ENCODE data around the gene NFIX.

NFIX gene

GRCh38 chr19:13078897-13079541 lies 83.7 kb downstream of the NFIX start:
- DNase-seq: no peak

- DNase-seq: no peak
These were observed 84.3 kb downstream of the NFIX start for GRCh38 chr19:13079542-13079986.

GRCh38 chr19:13082192-13083007 lies 87.1 kb downstream of the NFIX start:
- DNase-seq: peak; percentile 85

- DNase-seq: no peak
These were observed 87.7 kb downstream of the NFIX start for GRCh38 chr19:13083008-13083404.

GRCh38 chr19:13083627-13084026 lies 88.4 kb downstream of the NFIX start:
- DNase-seq: no peak

GRCh38 chr19:13085666-13086065 lies 90.4 kb downstream of the NFIX start:
- DNase-seq: no peak

- DNase-seq: no peak
These were observed 91.1 kb downstream of the NFIX start for GRCh38 chr19:13086341-13086740.

GRCh38 chr19:13087295-13087694 lies 92.0 kb downstream of the NFIX start:
- DNase-seq: no peak

- DNase-seq: no peak
These were observed 92.7 kb downstream of the NFIX start for GRCh38 chr19:13087795-13088537.

GRCh38 chr19:13089139-13089856 lies 94.0 kb downstream of the NFIX start:
- DNase-seq: peak; percentile 83

GRCh38 chr19:13089857-13090507 lies 94.7 kb downstream of the NFIX start:
- no peak for DNase-seq

- no peak for DNase-seq
These were observed 95.4 kb downstream of the NFIX start for GRCh38 chr19:13090511-13091231.

- no peak for DNase-seq
These were observed 96.3 kb downstream of the NFIX start for GRCh38 chr19:13091400-13092157.

- no peak for DNase-seq
These were observed 96.9 kb downstream of the NFIX start for GRCh38 chr19:13092158-13092543.

GRCh38 chr19:13092606-13093235 lies 97.4 kb downstream of the NFIX start:
- DNase-seq: no peak

- peak; percentile 96 for DNase-seq
These were observed 98.3 kb downstream of the NFIX start for GRCh38 chr19:13093407-13094105.

- DNase-seq: no peak
These were observed 98.8 kb downstream of the NFIX start for GRCh38 chr19:13094106-13094504.

GRCh38 chr19:13094771-13095392 lies 99.6 kb downstream of the NFIX start:
- peak; percentile 54 for DNase-seq

GRCh38 chr19:13095393-13095784 lies 100.1 kb downstream of the NFIX start:
- no peak for DNase-seq
